NCI-H748 treated with DMSO at 0.1 percent for 48 hours (cell line): Measurements from ENCODE around the gene RUNDC3A.
"Not testable (repeated sequence)": the region's sequence is repeated elsewhere in the genome, so short reads cannot be mapped to it uniquely, and the experiment has no call there.

Source experiments
- DNase-seq: peaks from one replicate; lab custom pipeline; 2025; lab: John Stamatoyannopoulos, UW

The RUNDC3A gene

GRCh38 chr17:44343510-44344209 lies 35.3 kb downstream of the RUNDC3A start:
- no peak for DNase-seq

- peak; percentile 99 for DNase-seq
Measured at GRCh38 chr17:44344939-44345453, 36.6 kb downstream of the RUNDC3A start, which contains the start of gene GRN. TSS of gene GRN (plus strand) at chr17:44345302. CDS start at chr17:44349165, 3,863 bp downstream.

- DNase-seq, result peak; percentile 67
Measured at GRCh38 chr17:44345454-44346026, 37.1 kb downstream of the RUNDC3A start.

- no peak for DNase-seq
Measured at GRCh38 chr17:44346064-44346844, 37.9 kb downstream of the RUNDC3A start.

GRCh38 chr17:44347206-44348055 lies 39.0 kb downstream of the RUNDC3A start:
- DNase-seq, result not testable (repeated sequence)

- DNase-seq, result no peak
Measured at GRCh38 chr17:44348234-44348987, 40.0 kb downstream of the RUNDC3A start.

- no peak for DNase-seq
Measured at GRCh38 chr17:44348988-44349364, 40.6 kb downstream of the RUNDC3A start.

GRCh38 chr17:44349553-44350070 lies 41.2 kb downstream of the RUNDC3A start:
- DNase-seq, result no peak

GRCh38 chr17:44350733-44351226 lies 42.4 kb downstream of the RUNDC3A start:
- peak; percentile 27 for DNase-seq

GRCh38 chr17:44351464-44351863 lies 43.1 kb downstream of the RUNDC3A start:
- no peak for DNase-seq

- DNase-seq, result no peak
Measured at GRCh38 chr17:44351961-44352827, 43.8 kb downstream of the RUNDC3A start.

- no peak for DNase-seq
Measured at GRCh38 chr17:44352828-44353671, 44.6 kb downstream of the RUNDC3A start.

GRCh38 chr17:44353672-44354331 lies 45.4 kb downstream of the RUNDC3A start:
- no peak for DNase-seq

GRCh38 chr17:44354582-44355561 lies 46.5 kb downstream of the RUNDC3A start:
- DNase-seq, result no peak

GRCh38 chr17:44355642-44356099 lies 47.3 kb downstream of the RUNDC3A start:
- DNase-seq, result no peak

GRCh38 chr17:44356241-44356640 lies 47.8 kb downstream of the RUNDC3A start:
- DNase-seq, result no peak

GRCh38 chr17:44358066-44358465 lies 49.7 kb downstream of the RUNDC3A start:
- no peak for DNase-seq
